ENCODE measurements around the gene BRCC3.
"Not testable (repeated sequence)": the region's sequence is repeated elsewhere in the genome, so short reads cannot be mapped to it uniquely, and the experiment has no call there.

BRCC3 gene

GRCh38 chrX:155144926-155145325, 73.6 kb downstream of the BRCC3 start:
- Mint-ChIP-seq H3K27me3 (no peaks in the 10 kb centered on the region), H3K4me1 (no peaks in the 10 kb centered on the region), H3K36me3 (no peaks in the 10 kb centered on the region), H3K4me3 (no peak overlapping the region), H3K27ac (no peak overlapping the region), H3K9me3 (no peaks in the 10 kb centered on the region)
- no peak for ATAC-seq (ENCODE audit: low read depth)
- DNase-seq (ENCODE audit: low spot score in 2 of 2), result no peak

- ATAC-seq (ENCODE audit: low read depth); H3K4me3 Mint-ChIP-seq; H3K4me1 Mint-ChIP-seq: not testable (repeated sequence)
Observed at GRCh38 chrX:155147612-155148011, 76.3 kb downstream of the BRCC3 start.

GRCh38 chrX:155148166-155148565, 76.9 kb downstream of the BRCC3 start:
- H3K36me3 Mint-ChIP-seq; H3K9me3 Mint-ChIP-seq; H3K27ac Mint-ChIP-seq; H3K4me1 Mint-ChIP-seq; DNase-seq (ENCODE audit: low spot score in 2 of 2); H3K4me3 Mint-ChIP-seq; ATAC-seq (ENCODE audit: low read depth); H3K27me3 Mint-ChIP-seq: not testable (repeated sequence)

More at GRCh38 chrX:155147612-155148011, 76.3 kb downstream of the BRCC3 start:
- DNase-seq (ENCODE audit: low spot score in 2 of 2); H3K27ac Mint-ChIP-seq; H3K9me3 Mint-ChIP-seq; H3K27me3 Mint-ChIP-seq; H3K36me3 Mint-ChIP-seq: not testable (repeated sequence)

- H3K9me3 Mint-ChIP-seq, result peaks cover 12% of the 10 kb centered on the region
- ATAC-seq (ENCODE audit: low read depth), result no peak
- H3K36me3 Mint-ChIP-seq, result peaks cover 4% of the 10 kb centered on the region
- no peaks in the 10 kb centered on the region for H3K27me3 Mint-ChIP-seq
- no peak for DNase-seq (ENCODE audit: low spot score in 2 of 2)
- H3K27ac Mint-ChIP-seq, result no peak overlapping the region
- H3K4me3 Mint-ChIP-seq, result no peak overlapping the region
- no peaks in the 10 kb centered on the region for H3K4me1 Mint-ChIP-seq
Observed at GRCh38 chrX:155148724-155149537, 77.6 kb downstream of the BRCC3 start.

GRCh38 chrX:155169881-155170280, 98.6 kb downstream of the BRCC3 start:
- no peaks in the 10 kb centered on the region for H3K27me3 Mint-ChIP-seq
- ATAC-seq (ENCODE audit: low read depth) (no peak), DNase-seq (ENCODE audit: low spot score in 2 of 2) (no peak)
- H3K4me1 Mint-ChIP-seq, result no peaks in the 10 kb centered on the region
- H3K27ac Mint-ChIP-seq, result no peak overlapping the region
- H3K36me3 Mint-ChIP-seq, result no peaks in the 10 kb centered on the region
- peaks cover 3% of the 10 kb centered on the region for H3K9me3 Mint-ChIP-seq
- H3K4me3 Mint-ChIP-seq, result no peak overlapping the region
